GM12874 (cell line): ENCODE measurements around the gene SUCO.

ENCODE experiments used
- CTCF ChIP-seq: IDR thresholded peaks from 2 replicates; pipeline ENCODE4 v1.5.1; 2011; ENCODE audit warnings: low read depth, mild to moderate bottlenecking, control low read depth, low read length, moderate library complexity; ENCODE audit not compliant: insufficient read depth

SUCO gene

GRCh38 chr1:172488393-172488792 is 44.6 kb upstream of the SUCO start:
- TF ChIP-seq CTCF: no peak

GRCh38 chr1:172489847-172490246 is 43.1 kb upstream of the SUCO start:
- no peak for TF ChIP-seq CTCF

- no peak for TF ChIP-seq CTCF
Observed at GRCh38 chr1:172492421-172492820, 40.5 kb upstream of the SUCO start.

- TF ChIP-seq CTCF: no peak
Observed at GRCh38 chr1:172494166-172494565, 38.8 kb upstream of the SUCO start.

GRCh38 chr1:172496678-172497077 is 36.3 kb upstream of the SUCO start:
- no peak for TF ChIP-seq CTCF

- TF ChIP-seq CTCF: no peak
Observed at GRCh38 chr1:172497230-172497629, 35.7 kb upstream of the SUCO start.

- TF ChIP-seq CTCF: no peak
Observed at GRCh38 chr1:172498857-172499256, 34.1 kb upstream of the SUCO start.

- TF ChIP-seq CTCF: no peak
Observed at GRCh38 chr1:172499636-172500141, 33.3 kb upstream of the SUCO start.
